H1 (cell line): ENCODE measurements around the gene AP2B1. TPM values are rescaled to one million over a fixed set of nuclear protein-coding genes. Genes with fewer than 3 reads are reported as not detected.

Source experiments
- CTCF ChIA-PET: fragments of 300-600 bp; sonication (Branson Sonifier 250); formaldehyde crosslinking; loops from one replicate; lab custom pipeline; 2021; ENCODE audit not compliant: partially characterized antibody; lab: Charles Lee
- POLR2A ChIA-PET: fragments of 300-600 bp; sonication (Branson Sonifier 250); formaldehyde crosslinking; loops from one replicate; lab custom pipeline; 2021; ENCODE audit warnings: inconsistent platforms; ENCODE audit not compliant: partially characterized antibody; lab: Charles Lee
- DNase-seq, 2 experiments: peaks; one replicate each; pipeline versions ENCODE4 v3.0.0 to v3.0.0-alpha.2; 2010 to 2022; ENCODE audit warnings: low spot score in 2 of 2, low read depth in 1 of 2, mixed read lengths in 1 of 2
- FAIRE-seq: peaks from 2 replicates; lab custom pipeline; 2011; peaks lifted over from hg19 to GRCh38; lab: Jason Lieb, UNC
- H2AFZ ChIP-seq: 2 replicates; pipeline ENCODE4 v1.8.1; 2012; ENCODE audit warnings: low read length, inconsistent platforms
- H2AK5ac ChIP-seq: 2 replicates; pipeline ENCODE4 v1.6.1; 2013; ENCODE audit warnings: low read depth, low read length
- H2BK120ac ChIP-seq: replicated peaks from 2 replicates; pipeline ENCODE3; 2013; ENCODE audit warnings: low read depth, low read length, inconsistent platforms
- H2BK12ac ChIP-seq: 2 replicates; pipeline ENCODE4 v1.6.1; 2013; ENCODE audit warnings: low read depth, low read length
- H2BK15ac ChIP-seq: 2 replicates; pipeline ENCODE4 v1.6.1; 2013; ENCODE audit warnings: low read length
- H2BK20ac ChIP-seq: 2 replicates; pipeline ENCODE4 v1.6.1; 2013; ENCODE audit warnings: low read length
- H2BK5ac ChIP-seq: 2 replicates; pipeline ENCODE4 v1.6.1; 2013; ENCODE audit warnings: low read depth, low read length
- H3K14ac ChIP-seq: 2 replicates; pipeline ENCODE4 v1.6.1; 2013; ENCODE audit warnings: inconsistent platforms; ENCODE audit not compliant: insufficient read length
- H3K18ac ChIP-seq: 2 replicates; pipeline ENCODE4 v1.6.1; 2013; ENCODE audit warnings: low read length; ENCODE audit errors: extremely low read depth
- H3K23ac ChIP-seq: 2 replicates; pipeline ENCODE4 v1.6.1; 2013; ENCODE audit warnings: inconsistent platforms; ENCODE audit not compliant: insufficient read length
- H3K23me2 ChIP-seq: 2 replicates; pipeline ENCODE4 v1.6.1; 2013; ENCODE audit warnings: low read depth, low read length
- H3K27ac ChIP-seq: 2 replicates; pipeline ENCODE4 v1.6.1; 2011; ENCODE audit warnings: low read depth, low read length, inconsistent platforms
- H3K27me3 ChIP-seq, 4 experiments: replicated peaks in 1 of 4; 1 replicate in 1 of 4; 2 replicates in 3 of 4; pipeline versions ENCODE4 v1.6.1 to v1.8.1; 2011 to 2013; ENCODE audit warnings: low read length in 3 of 4, mild to moderate bottlenecking in 3 of 4, inconsistent platforms in 2 of 4, mixed read lengths in 2 of 4, moderate library complexity in 1 of 4; ENCODE audit not compliant: control insufficient read depth in 3 of 4, insufficient read depth in 3 of 4; ENCODE audit errors: extremely low read depth in 1 of 4
- H3K36me3 ChIP-seq, 4 experiments: 2 replicates each; pipeline versions ENCODE4 v1.6.1 to v1.8.1; 2011 to 2013; ENCODE audit warnings: mild to moderate bottlenecking in 4 of 4, low read length in 3 of 4, moderate library complexity in 2 of 4, control low read depth in 1 of 4, inconsistent platforms in 1 of 4; ENCODE audit not compliant: insufficient read depth in 4 of 4, control insufficient read depth in 2 of 4
- H3K4ac ChIP-seq: replicated peaks from 2 replicates; pipeline ENCODE3; 2013; ENCODE audit warnings: low read length, low read depth, mixed read lengths, inconsistent platforms; ENCODE audit not compliant: insufficient read length
- H3K4me1 ChIP-seq, 4 experiments: replicated peaks in 1 of 4; 1 replicate in 1 of 4; 2 replicates in 3 of 4; pipeline versions ENCODE4 v1.6.1 to v1.8.1; 2011 to 2013; ENCODE audit warnings: low read length in 3 of 4, inconsistent platforms in 2 of 4, mixed read lengths in 1 of 4; ENCODE audit not compliant: insufficient read depth in 4 of 4, control insufficient read depth in 3 of 4
- H3K4me2 ChIP-seq, 2 experiments: 2 replicates each; pipeline versions ENCODE4 v1.6.1 to v1.8.1; 2011 to 2013; ENCODE audit warnings: low read depth in 2 of 2, low read length in 2 of 2, control low read depth in 1 of 2, inconsistent platforms in 1 of 2, mild to moderate bottlenecking in 1 of 2; ENCODE audit not compliant: insufficient read depth in 1 of 2
- H3K4me3 ChIP-seq, 4 experiments: fragments of 200-600, 300-600 bp in 1 of 4; sonication (generic), shearing (Covaris generic), sonication (Bioruptor Twin) in 1 of 4; 2 replicates each; pipeline versions ENCODE4 v1.5.1 to v1.8.1; 2011 to 2016; ENCODE audit warnings: low read length in 4 of 4, low read depth in 3 of 4, control low read depth in 2 of 4, inconsistent platforms in 2 of 4, mild to moderate bottlenecking in 2 of 4, mixed read lengths in 1 of 4, moderate library complexity in 1 of 4; ENCODE audit not compliant: insufficient read depth in 2 of 4; ENCODE audit errors: extremely low read depth in 1 of 4
- H3K56ac ChIP-seq: replicated peaks from 2 replicates; pipeline ENCODE3; 2013; ENCODE audit warnings: low read depth, mild to moderate bottlenecking, mixed read lengths, low read length, inconsistent platforms; ENCODE audit not compliant: insufficient read length
- H3K79me1 ChIP-seq: 2 replicates; pipeline ENCODE4 v1.6.1; 2013; ENCODE audit warnings: low read depth, low read length, control low read depth
- H3K79me2 ChIP-seq, 2 experiments: 2 replicates each; pipeline versions ENCODE4 v1.6.1 to v1.8.1; 2012 to 2013; ENCODE audit warnings: low read length in 2 of 2, mild to moderate bottlenecking in 2 of 2, inconsistent platforms in 1 of 2; ENCODE audit not compliant: insufficient read depth in 2 of 2, control insufficient read depth in 1 of 2
- H3K9ac ChIP-seq, 4 experiments: replicated peaks in 1 of 4; 1 replicate in 1 of 4; 2 replicates in 3 of 4; pipeline versions ENCODE4 v1.6.1 to v1.8.1; 2011 to 2013; ENCODE audit warnings: low read depth in 3 of 4, low read length in 3 of 4, control low read depth in 2 of 4, mild to moderate bottlenecking in 2 of 4, moderate library complexity in 2 of 4, inconsistent platforms in 1 of 4; ENCODE audit errors: extremely low read depth in 1 of 4
- H3K9me3 ChIP-seq, 2 experiments: 2 replicates each; pipeline versions ENCODE4 v1.6.1 to v1.8.1; 2012 to 2013; ENCODE audit warnings: mild to moderate bottlenecking in 2 of 2, moderate library complexity in 2 of 2, control low read depth in 1 of 2, inconsistent platforms in 1 of 2, low read depth in 1 of 2, low read length in 1 of 2, mixed read lengths in 1 of 2; ENCODE audit not compliant: insufficient read depth in 2 of 2
- H4K20me1 ChIP-seq, 2 experiments: replicated peaks in 1 of 2; 2 replicates each; pipeline versions ENCODE3 to v1.8.1; 2011 to 2013; ENCODE audit warnings: inconsistent platforms in 2 of 2, low read length in 2 of 2, mild to moderate bottlenecking in 1 of 2; ENCODE audit not compliant: insufficient read depth in 2 of 2, control insufficient read depth in 1 of 2
- H4K5ac ChIP-seq: 2 replicates; pipeline ENCODE4 v1.6.1; 2013; ENCODE audit warnings: low read length, low read depth, mixed read lengths, inconsistent platforms; ENCODE audit not compliant: insufficient read length
- H4K8ac ChIP-seq: 2 replicates; pipeline ENCODE4 v1.8.0; 2013; ENCODE audit warnings: mild to moderate bottlenecking, moderate library complexity, low read length, inconsistent platforms; ENCODE audit not compliant: insufficient read depth; ENCODE audit errors: extremely low read depth
- H4K91ac ChIP-seq: replicated peaks from 2 replicates; pipeline ENCODE3; 2013; ENCODE audit warnings: low read length, mixed read lengths, inconsistent platforms; ENCODE audit not compliant: insufficient read length
- ASH2L ChIP-seq: fragments of 200-600, 300-600 bp; sonication (generic); IDR thresholded peaks from one replicate; pipeline ENCODE4 v1.7.1; 2017; ENCODE audit warnings: low read length
- ATF3 ChIP-seq: IDR thresholded peaks from 2 replicates; pipeline ENCODE4 v1.6.1; 2011; ENCODE audit warnings: low read depth, mild to moderate bottlenecking, low read length; ENCODE audit not compliant: insufficient read depth
- KDM1A ChIP-seq: fragments of 200-600, 300-600 bp; sonication (generic); IDR thresholded peaks from 2 replicates; pipeline ENCODE4 v1.7.1; 2016; ENCODE audit warnings: mild to moderate bottlenecking, low read length, borderline replicate concordance
- WGBS, 2 experiments: shearing (Covaris generic) in 1 of 2; methylation state at CpG; one replicate each; pipeline versions ENCODE4 v1.1.6 to v1.1.7; 2013 to 2015; ENCODE audit warnings: low lambda C conversion rate in 2 of 2, mixed read lengths in 2 of 2, inconsistent platforms in 1 of 2, low coverage in 1 of 2, missing lambda C conversion rate in 1 of 2; ENCODE audit not compliant: insufficient replicate concordance in 2 of 2, insufficient coverage in 1 of 2, insufficient read length in 1 of 2; ENCODE audit errors: extremely low coverage in 1 of 2, missing lambda C conversion rate in 1 of 2; 5-methylcytosine and 5-hydroxymethylcytosine counted together
- polyA plus RNA-seq, 7 experiments: library from polyadenylated mRNA; depleted of rRNA in 3 of 7; stranded (reverse) in 5 of 7; unstranded in 2 of 7; fragments of >200 nt in 5 of 7; fragments of 200-250 nt in 2 of 7; gene quantifications; 1 replicate in 5 of 7; 2 replicates in 1 of 7; 4 replicates in 1 of 7; pipeline versions ENCODE4 v1.2.1 to v1.2.3, GENCODE V29; 2011 to 2013; ENCODE audit warnings: missing spikeins in 2 of 7, mixed read lengths in 2 of 7
- total RNA-seq: library from RNA; stranded (reverse); fragmentation: NEBNext Ultra II Directional; extraction: Animal tissue kit (Norgen Biotek cat#: 25700); gene quantifications from 2 replicates; pipeline ENCODE4 v1.2.1, GENCODE V29; 2021
- TF ChIP-seq, protein P1 (sequence below), 3 experiments: IDR thresholded peaks; 1 replicate in 2 of 3; 2 replicates in 1 of 3; pipeline versions ENCODE4 v1.5.1 to v1.6.1; 2011; ENCODE audit warnings: low read length in 3 of 3, mild to moderate bottlenecking in 3 of 3, inconsistent platforms in 2 of 3, low read depth in 1 of 3, moderate library complexity in 1 of 3; ENCODE audit not compliant: insufficient read depth in 1 of 3; ENCODE audit errors: control extremely low read depth in 1 of 3

The AP2B1 gene
- total and polyA plus RNA-seq, 2 of the 8 experiments (the other 6 are each of a cell fraction or from before 2014, with no cell fraction given) = 95.5 to 199 TPM

DNA sequence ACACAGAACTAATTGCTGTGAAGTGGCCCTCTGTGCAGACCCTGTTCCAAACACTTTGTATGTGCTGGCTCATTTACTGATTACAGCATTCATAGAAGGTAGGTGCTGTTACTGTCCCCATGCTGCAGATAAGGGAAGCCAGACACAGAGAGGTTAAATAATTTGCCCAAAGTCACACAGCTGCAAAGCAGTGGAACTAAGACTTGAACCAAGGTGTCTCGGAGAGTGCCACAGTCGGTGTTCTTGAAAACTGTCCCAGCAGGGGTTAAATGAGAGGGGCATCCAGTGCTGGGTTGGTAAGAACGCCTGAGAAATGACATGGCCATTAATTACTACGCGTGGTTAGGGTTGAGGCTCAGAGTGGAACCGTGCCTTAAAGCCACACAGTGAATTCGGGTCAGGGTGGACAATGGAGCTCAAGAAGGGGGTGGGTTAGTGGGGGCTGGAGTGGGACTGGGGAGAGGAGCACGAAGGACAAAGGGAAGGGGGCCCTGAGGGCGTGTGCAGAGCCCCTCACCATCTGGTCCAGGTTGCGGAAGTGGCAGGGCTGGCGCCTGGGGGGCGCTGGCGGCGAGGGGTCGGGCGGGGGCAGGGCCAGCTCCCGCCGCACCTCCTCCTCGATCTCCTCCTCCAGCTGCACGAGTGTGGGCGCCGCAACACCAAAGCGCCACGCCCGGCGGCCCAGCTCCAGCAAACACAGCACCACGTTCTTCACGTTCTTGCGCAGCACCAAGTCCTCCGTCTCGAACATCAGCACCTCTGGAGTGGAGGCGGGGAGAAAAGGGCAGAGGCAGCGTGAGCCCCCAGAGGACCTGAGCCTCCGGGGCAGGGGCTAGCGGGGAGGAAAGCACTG lies 162.7 kb downstream of the AP2B1 start:
- no peak overlapping the region for H3K23ac ChIP-seq
- H3K9ac ChIP-seq = no peak overlapping the region
- H3K9me3 ChIP-seq = no peaks in the 10 kb centered on the region
- peak overlapping the region; percentile 93 for H2AFZ ChIP-seq
- WGBS, 2 experiments = 40% methylated on average over 8 of the region's 35 CpGs; no CpG with 5 or more reads in 1 of the 2 experiments
- H3K4me1 ChIP-seq = peaks cover 0 to 12% (median 5%) of the 10 kb centered on the region in 4 experiments; a peak in 5 of 7 replicates
- no peaks in the 10 kb centered on the region for H3K36me3 ChIP-seq
- peak overlapping the region; percentile 49; the same call in 1 of the 2 replicates for H2BK5ac ChIP-seq
- H3K4me3 ChIP-seq = peak overlapping the region in 3 of 4 experiments; percentile 15 to 50 (median 29); a peak in 5 of 8 replicates
- no peaks in the 10 kb centered on the region for H3K79me2 ChIP-seq
- H3K23me2 ChIP-seq = no peaks in the 10 kb centered on the region
- H4K5ac ChIP-seq = no peak overlapping the region
- no peak overlapping the region for H3K56ac ChIP-seq
- H2BK120ac ChIP-seq = no peak overlapping the region
- no peak overlapping the region for H2AK5ac ChIP-seq
- H3K4me2 ChIP-seq = peak overlapping the region; percentile 25 to 76
- no peaks in the 10 kb centered on the region for H3K79me1 ChIP-seq
- no peak overlapping the region for H3K27ac ChIP-seq
- H4K8ac ChIP-seq = peak overlapping the region; percentile 88
- TF ChIP-seq KDM1A (peak; percentile 57; the same call in 1 of the 2 replicates), ATF3 (no peak), ASH2L (peak; percentile 29)
- TF ChIP-seq, protein P1, sequence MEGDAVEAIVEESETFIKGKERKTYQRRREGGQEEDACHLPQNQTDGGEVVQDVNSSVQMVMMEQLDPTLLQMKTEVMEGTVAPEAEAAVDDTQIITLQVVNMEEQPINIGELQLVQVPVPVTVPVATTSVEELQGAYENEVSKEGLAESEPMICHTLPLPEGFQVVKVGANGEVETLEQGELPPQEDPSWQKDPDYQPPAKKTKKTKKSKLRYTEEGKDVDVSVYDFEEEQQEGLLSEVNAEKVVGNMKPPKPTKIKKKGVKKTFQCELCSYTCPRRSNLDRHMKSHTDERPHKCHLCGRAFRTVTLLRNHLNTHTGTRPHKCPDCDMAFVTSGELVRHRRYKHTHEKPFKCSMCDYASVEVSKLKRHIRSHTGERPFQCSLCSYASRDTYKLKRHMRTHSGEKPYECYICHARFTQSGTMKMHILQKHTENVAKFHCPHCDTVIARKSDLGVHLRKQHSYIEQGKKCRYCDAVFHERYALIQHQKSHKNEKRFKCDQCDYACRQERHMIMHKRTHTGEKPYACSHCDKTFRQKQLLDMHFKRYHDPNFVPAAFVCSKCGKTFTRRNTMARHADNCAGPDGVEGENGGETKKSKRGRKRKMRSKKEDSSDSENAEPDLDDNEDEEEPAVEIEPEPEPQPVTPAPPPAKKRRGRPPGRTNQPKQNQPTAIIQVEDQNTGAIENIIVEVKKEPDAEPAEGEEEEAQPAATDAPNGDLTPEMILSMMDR (IDR thresholded peaks at IDR 0.05; ENCODE audit: control extremely low read depth in 1 of 3, insufficient read depth in 1 of 3, low read depth in 1 of 3, low read length in 3 of 3) = peak in 2 of 3 experiments; percentile 4 to 6; a peak in 2 of 4 replicates
- TF ChIP-seq, all 59 proteins: peak for 3
- no peak for DNase-seq
- Histone ChIP-seq H3K4ac (no peak overlapping the region), H3K18ac (peak overlapping the region; percentile 83), H3K27me3 (peaks cover 2 to 19% (median 12%) of the 10 kb centered on the region in 4 experiments; a peak in 6 of 7 replicates), H2BK20ac (peak overlapping the region; percentile 86; the same call in 1 of the 2 replicates), H4K91ac (peak overlapping the region; percentile 90), H2BK12ac (peak overlapping the region; percentile 39; the same call in 1 of the 2 replicates), H3K14ac (no peak overlapping the region), H4K20me1 (no peaks in the 10 kb centered on the region), H2BK15ac (peak overlapping the region; percentile 95)
- ChIA-PET CTCF (interaction anchor here (0.9 to 8.4 kb wide), 14 partner anchors 9 to 153 kb away, joined by 3 to 166 read pairs (median 4); partner anchors contain the start of genes C17orf50 and TAF15), POLR2A (interaction anchor here (0.6 to 2.3 kb wide), 6 partner anchors 13 to 59 kb away, joined by 3 to 6 read pairs (median 6); partner anchors contain the start of gene TAF15)
- FAIRE-seq = no peak
